Peyer's patch (tissue), 4 donors: ENCODE results near the gene GIPC1. TPM values are rescaled to one million over a fixed set of nuclear protein-coding genes. Genes with fewer than 3 reads are reported as not detected.
"Not testable (repeated sequence)": the region's sequence is repeated elsewhere in the genome, so short reads cannot be mapped to it uniquely, and the experiment has no call there.

Experiments
- DNase-seq, 3 donors: peaks; one replicate each; pipeline ENCODE4 v3.0.0-alpha.2; 2017 to 2019
- H3K27ac ChIP-seq, 4 donors: fragments of 200-600 bp; sonication (generic); one replicate each; pipeline ENCODE4 v1.5.1; 2016 to 2019
- H3K27me3 ChIP-seq, 2 donors: fragments of 200-600 bp; sonication (generic); one replicate each; pipeline ENCODE4 v1.5.1; 2019
- H3K36me3 ChIP-seq, 3 donors: fragments of 200-600 bp; sonication (generic); one replicate each; pipeline ENCODE4 v1.5.1; 2016 to 2019
- H3K4me1 ChIP-seq, 4 donors: fragments of 200-600 bp; sonication (generic); one replicate each; pipeline ENCODE4 v1.5.1; 2016 to 2019
- H3K4me3 ChIP-seq, 4 donors: fragments of 200-600 bp; sonication (generic); 1 replicate in 3 of 4; 2 replicates in 1 of 4; pipeline ENCODE4 v1.5.1; 2016 to 2019; ENCODE audit warnings: mild to moderate bottlenecking in 1 of 4
- H3K9me3 ChIP-seq, 4 donors: fragments of 200-600 bp; sonication (generic); one replicate each; pipeline ENCODE4 v1.5.1; 2016 to 2019; ENCODE audit warnings: mild to moderate bottlenecking in 1 of 4
- CTCF ChIP-seq, 6 experiments: fragments of 450-650 bp in 4 of 6; fragments of 200-600 bp in 2 of 6; sonication (generic) in 1 of 6; IDR thresholded peaks; one replicate each; pipeline ENCODE4 v1.5.1; 2017 to 2019; ENCODE audit warnings: antibody characterized with exemption in 6 of 6, mild to moderate bottlenecking in 3 of 6, moderate library complexity in 1 of 6
- POLR2A ChIP-seq, 2 donors: fragments of 450-650 bp; IDR thresholded peaks; one replicate each; pipeline ENCODE4 v1.5.1; 2017; ENCODE audit warnings: antibody characterized with exemption in 2 of 2, mild to moderate bottlenecking in 2 of 2, moderate library complexity in 2 of 2
- total RNA-seq, 4 donors: library from RNA; depleted of rRNA; stranded (reverse); fragments of >200 nt; gene quantifications; one replicate each; pipeline ENCODE4 v1.1.0, GENCODE V29; 2016

GIPC1 gene
- total RNA-seq, 4 donors from 2014 or later: 45.8 to 68.5 (median 65.2) TPM

GRCh38 chr19:14510311-14511228, 14.6 kb upstream of the GIPC1 start:
- Histone ChIP-seq H3K27ac (peak overlapping the region in 2 of 4 donors; percentile 25 to 51), H3K4me1 (peaks cover 0 to 26% (median 3%) of the 10 kb centered on the region in 4 donors), H3K36me3 (peaks cover 0 to 23% (median 0%) of the 10 kb centered on the region in 3 donors), H3K4me3 (no peak overlapping the region), H3K9me3 (no peaks in the 10 kb centered on the region), H3K27me3 (no peaks in the 10 kb centered on the region)
- peak in 1 of 3 donors; percentile 58 for DNase-seq
- no peak for TF ChIP-seq POLR2A (IDR thresholded peaks at IDR 0.05)
- no peak for TF ChIP-seq CTCF (IDR thresholded peaks at IDR 0.05)

- no peak for DNase-seq
- H3K9me3 ChIP-seq: no peaks in the 10 kb centered on the region
- H3K27me3 ChIP-seq: no peaks in the 10 kb centered on the region
- peak overlapping the region in 1 of 4 donors; percentile 25 for H3K27ac ChIP-seq
- no peak overlapping the region for H3K4me3 ChIP-seq
- TF ChIP-seq CTCF (IDR thresholded peaks at IDR 0.05) (no peak), POLR2A (IDR thresholded peaks at IDR 0.05) (no peak)
- H3K4me1 ChIP-seq: peaks cover 0 to 17% (median 0%) of the 10 kb centered on the region in 4 donors
- H3K36me3 ChIP-seq: no peaks in the 10 kb centered on the region
These were observed 12.0 kb upstream of the GIPC1 start for GRCh38 chr19:14507704-14508542.

- Histone ChIP-seq H3K9me3 (no peaks in the 10 kb centered on the region), H3K27ac (peak overlapping the region; percentile 5 to 70 (median 40))
These were observed 9.7 kb upstream of the GIPC1 start for GRCh38 chr19:14505488-14506239.

GRCh38 chr19:14504575-14504974, 8.6 kb upstream of the GIPC1 start:
- not testable (repeated sequence) for H3K27ac ChIP-seq, DNase-seq, H3K36me3 ChIP-seq, H3K4me3 ChIP-seq, H3K27me3 ChIP-seq, H3K4me1 ChIP-seq, H3K9me3 ChIP-seq

More at GRCh38 chr19:14505488-14506239, 9.7 kb upstream of the GIPC1 start:
- H3K4me1 ChIP-seq: peaks cover 0 to 9% (median 0%) of the 10 kb centered on the region in 4 donors
- H3K4me3 ChIP-seq: no peak overlapping the region
- TF ChIP-seq CTCF (IDR thresholded peaks at IDR 0.05) (peak; percentile 34 to 70 (median 68)), POLR2A (IDR thresholded peaks at IDR 0.05) (no peak)
- H3K36me3 ChIP-seq: no peaks in the 10 kb centered on the region
- H3K27me3 ChIP-seq: no peaks in the 10 kb centered on the region
- peak; percentile 45 to 81 (median 75) for DNase-seq

- no peaks in the 10 kb centered on the region for H3K27me3 ChIP-seq
- no peak for DNase-seq
- TF ChIP-seq CTCF (IDR thresholded peaks at IDR 0.05) (no peak), POLR2A (IDR thresholded peaks at IDR 0.05) (no peak)
- H3K36me3 ChIP-seq: no peaks in the 10 kb centered on the region
- H3K9me3 ChIP-seq: no peaks in the 10 kb centered on the region
- no peak overlapping the region for H3K4me3 ChIP-seq
- peaks cover 0 to 6% (median 0%) of the 10 kb centered on the region in 4 donors for H3K4me1 ChIP-seq
- H3K27ac ChIP-seq: no peak overlapping the region
These were observed 7.4 kb upstream of the GIPC1 start for GRCh38 chr19:14503285-14503684.
